ENCODE data around the gene COL8A1.

- TF ChIP-seq CTCF (IDR thresholded peaks at IDR 0.05) (no peak), POLR2AphosphoS5 (IDR thresholded peaks at IDR 0.05) (no peak), POLR2A (IDR thresholded peaks at IDR 0.05) (no peak)
Observed at GRCh38 chr3:99755831-99756230, 117.4 kb downstream of the COL8A1 start.

Measured in prostate gland (tissue), 2 donors.